Measurements from ENCODE around the gene RAB13.

The RAB13 gene

DNA sequence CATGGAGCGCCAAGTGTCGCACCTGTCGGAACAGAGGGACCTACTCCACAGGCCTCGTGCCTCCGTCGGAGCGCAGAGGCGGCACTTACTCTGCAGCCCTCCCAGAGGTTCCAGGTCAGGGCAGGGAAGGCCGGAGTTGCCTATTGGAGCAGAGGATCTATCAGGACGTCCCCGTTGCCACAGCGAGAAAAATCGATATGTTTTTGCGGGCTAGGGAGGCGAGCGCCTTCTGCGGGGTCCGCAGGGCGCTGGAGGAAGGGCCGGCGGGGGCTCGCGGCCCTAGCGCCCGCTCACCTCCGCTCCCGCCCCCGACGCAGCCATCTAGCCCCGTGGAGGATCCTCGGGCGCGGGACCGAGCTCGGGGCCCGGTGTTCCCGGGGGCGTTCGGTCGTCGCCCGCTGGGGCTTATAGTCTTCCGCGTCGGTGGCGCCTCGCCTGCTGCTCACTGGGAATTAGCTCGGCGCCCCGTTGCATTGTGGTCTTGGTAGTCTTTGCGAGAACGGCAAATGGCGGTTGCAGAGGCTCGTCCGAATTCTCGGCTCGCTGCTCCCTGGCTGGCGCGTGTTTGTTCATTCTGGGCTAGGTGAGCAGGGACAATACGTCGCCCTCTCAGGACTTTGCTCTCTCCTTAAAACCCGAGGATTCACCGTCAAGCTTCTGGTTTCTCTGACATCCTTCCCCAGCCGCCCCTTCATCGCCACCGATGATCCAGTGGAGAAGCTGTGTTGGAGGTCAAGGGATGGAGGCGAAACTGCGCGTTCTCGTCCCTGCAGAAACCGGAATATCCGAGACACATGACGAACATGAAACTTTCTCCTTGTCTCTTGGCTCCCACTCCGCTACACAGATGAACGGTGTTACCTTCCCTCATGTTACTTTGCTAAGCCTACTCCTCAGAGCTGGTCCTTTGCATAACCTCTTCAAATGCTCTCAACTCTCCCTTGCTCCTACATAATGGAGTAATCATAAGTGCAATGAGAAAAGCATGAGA, 8.6 kb downstream of the RAB13 start, which contains the start of gene JTB:
TSS of gene JTB (minus strand) at position 425 of the 991 bp plus-strand sequence. CDS start at position 3, 422 bp downstream.
- DNase-seq = peak; percentile 91

DNA sequence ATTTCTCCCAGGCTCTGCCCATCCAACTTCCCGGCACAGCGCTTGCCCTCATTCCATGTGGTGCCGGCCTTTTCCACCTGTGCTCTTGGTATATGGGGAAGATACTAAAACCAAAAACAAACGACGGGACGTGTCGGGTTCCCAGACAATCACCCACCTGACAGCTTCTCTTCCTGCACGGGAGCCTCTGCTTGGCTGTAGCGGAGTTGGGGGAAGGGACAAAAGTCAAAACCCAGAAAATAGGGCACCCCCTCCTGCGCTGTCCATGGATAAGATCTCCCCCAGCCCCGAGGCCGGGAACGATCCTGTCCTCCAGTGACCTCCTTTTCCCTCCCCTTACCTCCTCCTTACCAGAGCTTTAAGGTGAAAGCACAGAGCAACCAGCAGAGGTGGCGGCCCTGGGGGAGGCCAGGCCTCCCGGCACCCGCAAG, 9.3 kb downstream of the RAB13 start:
- no peak for DNase-seq

DNA sequence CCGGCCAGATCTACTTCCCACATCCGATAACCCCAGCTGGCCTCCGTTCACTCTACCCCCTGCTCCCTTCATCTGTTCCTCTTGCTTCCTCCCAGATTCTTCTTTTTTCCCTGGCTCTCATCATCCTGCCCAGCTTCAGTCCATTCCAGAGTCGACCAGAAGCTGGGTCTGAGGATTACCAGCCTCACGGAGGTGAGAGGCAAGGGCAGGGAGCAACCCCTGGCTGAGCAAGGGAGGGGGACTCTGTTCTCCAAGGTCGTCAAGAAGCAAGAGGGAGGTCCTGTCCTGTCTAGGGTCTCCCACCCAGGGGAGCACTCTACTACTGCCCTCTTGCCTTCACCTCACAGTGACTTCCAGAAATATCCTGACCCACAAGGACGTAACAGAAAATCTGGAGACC, 12.6 kb downstream of the RAB13 start:
- DNase-seq = no peak

GRCh38 chr1:153973071-153973470, 13.1 kb downstream of the RAB13 start:
- no peak for DNase-seq

GRCh38 chr1:153970346-153970745, 15.8 kb downstream of the RAB13 start:
- DNase-seq = no peak

GRCh38 chr1:153968972-153969371, 17.2 kb downstream of the RAB13 start:
- no peak for DNase-seq

DNA sequence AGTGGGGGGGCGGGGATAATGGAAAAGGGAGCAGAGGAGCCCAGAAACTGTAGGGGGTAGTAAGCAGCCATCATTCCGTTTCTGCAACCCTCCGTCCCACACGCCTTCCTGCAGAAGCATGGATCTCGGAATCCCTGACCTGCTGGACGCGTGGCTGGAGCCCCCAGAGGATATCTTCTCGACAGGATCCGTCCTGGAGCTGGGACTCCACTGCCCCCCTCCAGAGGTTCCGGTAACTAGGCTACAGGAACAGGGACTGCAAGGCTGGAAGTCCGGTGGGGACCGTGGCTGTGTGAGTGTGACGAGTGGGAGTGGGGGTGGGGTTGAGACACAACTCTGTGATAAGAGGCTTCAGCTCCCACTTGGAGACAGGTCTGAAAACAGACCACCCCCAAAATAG, 17.7 kb downstream of the RAB13 start:
- DNase-seq = peak; percentile 46

DNA sequence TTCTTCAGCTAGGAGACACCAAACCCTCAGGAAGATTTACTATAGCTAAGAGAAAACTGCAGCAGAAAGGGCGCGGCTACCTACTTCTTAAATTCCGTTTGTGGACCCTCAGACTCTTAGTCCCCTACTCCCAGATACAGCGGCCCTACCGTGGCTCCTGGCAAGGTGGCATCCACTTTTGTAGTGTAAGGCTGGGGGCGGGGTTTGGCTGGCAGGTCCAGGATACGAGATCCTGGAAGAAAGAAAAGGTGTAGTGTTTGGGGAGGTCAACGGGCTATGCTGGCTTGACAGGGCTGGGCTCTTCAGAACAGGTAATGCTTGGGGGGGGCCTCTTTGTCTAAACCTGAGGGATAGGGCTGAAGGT, 18.2 kb downstream of the RAB13 start:
- no peak for DNase-seq

DNA sequence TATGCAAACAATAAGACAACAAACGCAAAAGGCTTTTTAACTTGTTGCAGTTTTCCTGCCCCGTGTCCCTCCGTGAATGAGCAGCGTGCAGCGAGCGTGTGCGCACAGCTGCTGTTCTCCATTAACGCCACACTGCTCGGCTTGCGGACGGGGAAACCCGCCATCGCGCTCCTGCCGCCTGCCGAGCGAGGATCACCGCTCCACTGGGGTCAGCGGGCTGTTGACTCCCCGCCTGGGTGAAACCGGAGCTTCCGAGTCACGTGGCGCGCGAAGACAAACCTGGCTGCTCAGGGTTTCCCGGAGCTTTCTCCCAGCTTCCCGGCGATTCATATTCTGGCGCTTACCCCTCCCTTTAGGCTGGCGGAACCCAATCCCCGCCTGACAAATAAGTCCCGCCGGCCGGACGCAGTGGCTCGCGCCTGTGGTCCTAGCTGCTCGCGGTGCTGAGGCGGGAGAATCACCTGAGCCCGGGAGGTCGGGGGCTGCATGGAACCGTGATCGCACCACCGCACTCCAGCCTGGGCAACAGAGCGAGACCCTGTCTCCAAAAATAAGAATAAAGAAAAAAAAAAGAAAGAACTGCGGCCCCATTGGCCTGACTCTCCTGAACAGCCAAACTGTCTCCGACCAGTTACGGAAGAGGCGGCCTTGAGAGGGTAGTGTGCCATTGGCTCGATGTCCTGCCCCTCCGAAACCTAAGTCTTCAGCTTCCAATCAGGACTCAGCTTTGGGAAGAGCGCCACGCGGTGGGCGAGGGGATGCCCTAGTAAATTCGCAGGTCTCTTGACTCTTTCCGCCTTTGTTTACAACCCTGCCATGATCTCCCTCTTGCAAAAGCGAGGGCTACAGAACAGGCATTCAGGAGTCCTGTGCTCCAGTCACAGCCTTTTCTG, 18.8 kb downstream of the RAB13 start, which contains the start of gene CREB3L4:
TSS of gene CREB3L4 (plus strand) at position 796 of the 893 bp plus-strand sequence. CDS start 624 bp downstream, outside the sequence.
- peak; percentile 96 for DNase-seq

DNA sequence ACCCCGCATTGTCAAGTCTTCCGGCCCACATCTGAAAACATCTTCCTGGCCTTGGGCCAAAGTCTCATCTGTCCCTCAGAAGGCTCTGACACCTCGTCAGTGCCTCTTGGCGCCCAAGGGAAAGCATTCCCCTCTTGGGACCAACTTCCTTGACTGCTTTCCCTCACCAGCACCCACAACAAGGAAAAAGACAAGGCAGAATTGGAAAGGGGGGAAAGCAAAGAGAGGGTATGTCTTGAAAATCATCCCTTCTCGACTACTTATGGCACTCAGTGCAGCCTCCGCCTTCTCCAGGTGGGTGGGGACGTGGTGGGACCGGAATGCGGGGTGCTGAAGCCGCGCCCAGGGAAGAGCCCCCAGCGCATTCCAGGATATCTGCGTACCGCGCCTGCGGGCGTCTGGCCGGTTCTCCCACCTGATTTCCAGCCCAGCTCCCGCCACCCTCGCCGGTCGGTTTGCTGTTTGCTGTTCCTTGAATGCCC, 22.2 kb downstream of the RAB13 start:
- DNase-seq = peak; percentile 62

DNA sequence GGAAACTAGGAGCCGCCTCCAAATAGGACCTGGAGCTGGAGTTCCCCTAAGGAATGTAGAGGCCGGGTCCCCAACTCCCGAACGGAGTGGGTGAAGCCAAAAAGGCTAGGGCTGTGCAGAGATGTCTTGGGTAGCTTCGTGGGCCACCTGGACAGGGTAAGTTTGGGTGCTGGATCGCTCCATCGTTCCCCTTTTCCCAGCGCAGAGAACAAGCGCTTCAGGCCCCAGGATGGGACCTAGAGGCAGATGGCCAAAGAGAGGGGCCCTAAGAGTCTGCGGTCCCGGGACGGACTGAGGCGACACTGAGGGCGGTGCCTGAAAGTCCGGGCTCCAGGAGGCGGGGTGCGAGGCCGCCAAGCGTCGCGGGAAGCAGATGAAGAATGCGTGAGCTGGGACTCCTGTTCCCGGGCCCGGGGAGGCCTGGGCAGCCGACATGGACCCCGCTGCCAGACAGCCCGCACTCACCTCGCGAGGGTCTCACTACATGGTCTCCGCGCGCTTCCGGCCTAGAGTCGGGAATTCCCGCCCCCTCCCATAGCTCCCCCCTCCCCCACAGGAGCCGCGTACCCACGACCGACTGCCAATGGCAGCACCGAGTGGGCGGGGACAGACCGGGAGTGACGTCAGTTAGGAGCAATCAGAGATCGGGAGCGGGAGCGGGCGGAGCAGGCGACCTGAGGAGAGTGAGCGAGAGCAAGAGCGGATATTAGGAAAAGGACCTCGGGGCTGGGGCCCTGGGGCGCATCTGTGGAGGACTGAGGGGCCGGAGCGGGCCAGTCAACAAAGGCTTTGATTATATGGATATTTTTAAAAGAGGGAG, 22.9 kb downstream of the RAB13 start, which contains the start of gene SLC39A1:
TSS of gene SLC39A1 (minus strand) at position 508 of the 820 bp plus-strand sequence. CDS start 822 bp downstream, outside the sequence.
- DNase-seq = peak; percentile 99

GRCh38 chr1:153962088-153963029, 23.8 kb downstream of the RAB13 start:
- no peak for DNase-seq

- DNase-seq = no peak
Observed at GRCh38 chr1:153961421-153961820, 24.7 kb downstream of the RAB13 start.

DNA sequence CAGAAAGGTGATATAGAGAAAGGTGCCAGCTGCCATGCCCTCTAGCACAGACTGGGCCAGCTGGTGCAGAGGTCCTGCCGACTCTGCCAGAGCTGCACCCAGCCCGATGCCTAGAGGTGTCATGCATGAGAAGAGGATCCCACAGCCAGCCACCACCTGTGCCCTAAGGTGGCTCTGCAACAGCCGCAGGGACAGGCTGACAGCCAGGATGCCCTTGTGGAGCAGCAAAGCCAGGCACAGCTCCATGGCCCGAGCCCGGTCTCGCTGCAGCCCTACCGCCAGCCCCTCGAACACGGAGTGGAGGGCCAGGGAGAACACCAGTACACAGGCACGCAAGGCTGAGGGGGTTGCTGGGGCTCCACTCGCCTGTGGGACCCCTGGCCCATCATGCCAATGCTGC, 25.9 kb downstream of the RAB13 start:
- DNase-seq = no peak

DNA sequence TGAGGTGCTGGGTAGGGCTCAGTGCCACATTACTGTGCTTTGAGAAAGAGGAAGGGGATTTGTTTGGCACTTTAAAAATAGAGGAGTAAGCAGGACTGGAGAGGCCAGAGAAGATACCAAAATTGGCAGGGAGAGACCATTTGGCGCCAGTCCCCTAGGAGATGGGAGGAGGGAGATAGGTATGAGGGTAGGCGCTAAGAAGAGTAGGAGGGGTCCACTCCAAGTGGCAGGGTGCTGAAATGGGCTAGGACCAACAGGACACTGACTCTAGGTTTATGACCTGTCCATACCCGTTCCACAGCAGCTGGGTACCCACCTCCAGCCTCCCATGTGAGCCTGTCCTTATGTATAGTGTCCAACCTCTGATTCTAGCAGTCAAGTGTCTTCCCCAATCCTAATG, 26.7 kb downstream of the RAB13 start:
- DNase-seq = no peak

DNA sequence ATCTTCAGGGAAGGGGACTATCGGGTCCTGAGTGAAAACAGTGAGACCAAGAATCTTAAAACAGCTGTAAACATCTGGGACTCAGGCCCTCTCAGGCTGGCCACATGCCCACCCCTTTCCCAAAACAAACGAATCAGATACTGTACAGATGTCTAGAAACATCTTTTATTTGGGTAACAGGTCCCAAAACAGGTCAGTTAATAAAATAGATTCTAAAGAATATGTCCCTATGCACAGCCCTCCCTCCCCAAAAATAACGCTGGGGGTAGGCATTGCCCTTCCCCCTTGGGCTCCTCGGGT, 27.2 kb downstream of the RAB13 start:
- DNase-seq = no peak

GRCh38 chr1:153958111-153958960, 27.8 kb downstream of the RAB13 start, which contains the start of gene CRTC2:
TSS of gene CRTC2 (minus strand) at chr1:153958612. CDS start at chr1:153958497, 115 bp downstream.
- DNase-seq = peak; percentile 99

DNA sequence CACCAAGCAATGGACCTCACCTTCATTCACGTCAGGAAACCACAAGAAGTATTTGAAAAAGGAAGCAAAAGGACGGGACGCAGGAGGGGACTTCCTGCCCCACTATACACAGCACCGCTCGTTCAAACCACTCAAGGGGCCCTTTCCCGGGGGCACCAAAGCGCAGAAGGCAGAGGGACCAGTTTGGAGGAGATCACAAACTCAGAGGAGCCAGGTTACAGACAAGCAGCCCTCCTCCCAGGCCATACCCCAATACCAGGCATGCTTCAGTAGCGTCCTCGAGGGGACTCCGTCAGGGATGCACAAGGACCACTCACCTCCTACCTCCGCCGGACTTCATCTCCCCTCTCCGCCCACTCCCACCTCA, 28.4 kb downstream of the RAB13 start:
- DNase-seq = no peak

DNA sequence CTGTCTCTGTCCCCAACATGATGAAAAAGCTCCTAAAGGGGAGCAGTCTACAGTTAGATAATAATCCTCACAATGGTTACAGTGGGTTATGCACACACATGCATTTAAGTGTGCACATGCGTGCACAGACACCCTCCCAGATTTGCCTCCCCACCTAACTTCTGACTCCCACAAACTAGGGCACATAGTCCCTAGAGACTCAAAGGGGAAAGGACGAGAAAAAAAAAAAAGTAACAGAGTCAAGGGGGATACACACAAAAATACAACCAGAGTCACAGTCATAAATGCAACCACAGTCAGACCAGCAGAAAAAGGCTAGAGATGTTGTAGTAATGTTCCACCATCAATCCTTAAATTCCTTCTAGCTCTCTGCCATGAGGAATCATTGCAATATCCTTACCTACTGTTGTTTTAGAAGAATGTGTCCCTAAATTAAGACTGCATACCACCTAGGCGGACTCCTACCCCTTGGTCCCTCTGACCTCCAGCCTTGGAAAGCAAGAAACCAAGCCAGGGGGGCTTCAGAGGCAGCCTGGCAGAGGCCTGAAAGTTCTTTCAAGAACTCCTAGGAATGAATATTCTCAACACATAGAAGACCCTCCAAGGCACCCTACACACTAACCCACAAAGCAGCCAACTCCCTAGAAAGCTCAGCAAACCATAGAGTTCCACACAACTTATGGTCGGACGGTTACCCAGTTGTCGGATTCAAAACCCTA, 29.0 kb downstream of the RAB13 start:
- DNase-seq = no peak

Data from right hindlimb (tissue), 1 donor.